H1 (cell line): ENCODE measurements around the gene EDA. TPM values are rescaled to one million over a fixed set of nuclear protein-coding genes. Genes with fewer than 3 reads are reported as not detected.

Experiments
- CTCF ChIA-PET: fragments of 300-600 bp; sonication (Branson Sonifier 250); formaldehyde crosslinking; loops from one replicate; lab custom pipeline; 2021; ENCODE audit not compliant: partially characterized antibody; lab: Charles Lee
- POLR2A ChIA-PET: fragments of 300-600 bp; sonication (Branson Sonifier 250); formaldehyde crosslinking; loops from one replicate; lab custom pipeline; 2021; ENCODE audit warnings: inconsistent platforms; ENCODE audit not compliant: partially characterized antibody; lab: Charles Lee
- DNase-seq, 2 experiments: peaks; one replicate each; pipeline versions ENCODE4 v3.0.0 to v3.0.0-alpha.2; 2010 to 2022; ENCODE audit warnings: low spot score in 2 of 2, low read depth in 1 of 2, mixed read lengths in 1 of 2
- FAIRE-seq: peaks from 2 replicates; lab custom pipeline; 2011; peaks lifted over from hg19 to GRCh38; lab: Jason Lieb, UNC
- H2AFZ ChIP-seq: 2 replicates; pipeline ENCODE4 v1.8.1; 2012; ENCODE audit warnings: low read length, inconsistent platforms
- H2AK5ac ChIP-seq: 2 replicates; pipeline ENCODE4 v1.6.1; 2013; ENCODE audit warnings: low read depth, low read length
- H2BK120ac ChIP-seq: replicated peaks from 2 replicates; pipeline ENCODE3; 2013; ENCODE audit warnings: low read depth, low read length, inconsistent platforms
- H2BK12ac ChIP-seq: 2 replicates; pipeline ENCODE4 v1.6.1; 2013; ENCODE audit warnings: low read depth, low read length
- H2BK15ac ChIP-seq: 2 replicates; pipeline ENCODE4 v1.6.1; 2013; ENCODE audit warnings: low read length
- H2BK20ac ChIP-seq: 2 replicates; pipeline ENCODE4 v1.6.1; 2013; ENCODE audit warnings: low read length
- H2BK5ac ChIP-seq: 2 replicates; pipeline ENCODE4 v1.6.1; 2013; ENCODE audit warnings: low read depth, low read length
- H3K14ac ChIP-seq: 2 replicates; pipeline ENCODE4 v1.6.1; 2013; ENCODE audit warnings: inconsistent platforms; ENCODE audit not compliant: insufficient read length
- H3K18ac ChIP-seq: 2 replicates; pipeline ENCODE4 v1.6.1; 2013; ENCODE audit warnings: low read length; ENCODE audit errors: extremely low read depth
- H3K23ac ChIP-seq: 2 replicates; pipeline ENCODE4 v1.6.1; 2013; ENCODE audit warnings: inconsistent platforms; ENCODE audit not compliant: insufficient read length
- H3K23me2 ChIP-seq: 2 replicates; pipeline ENCODE4 v1.6.1; 2013; ENCODE audit warnings: low read depth, low read length
- H3K27ac ChIP-seq: 2 replicates; pipeline ENCODE4 v1.6.1; 2011; ENCODE audit warnings: low read depth, low read length, inconsistent platforms
- H3K27me3 ChIP-seq, 4 experiments: replicated peaks in 1 of 4; 1 replicate in 1 of 4; 2 replicates in 3 of 4; pipeline versions ENCODE4 v1.6.1 to v1.8.1; 2011 to 2013; ENCODE audit warnings: low read length in 3 of 4, mild to moderate bottlenecking in 3 of 4, inconsistent platforms in 2 of 4, mixed read lengths in 2 of 4, moderate library complexity in 1 of 4; ENCODE audit not compliant: control insufficient read depth in 3 of 4, insufficient read depth in 3 of 4; ENCODE audit errors: extremely low read depth in 1 of 4
- H3K36me3 ChIP-seq, 4 experiments: 2 replicates each; pipeline versions ENCODE4 v1.6.1 to v1.8.1; 2011 to 2013; ENCODE audit warnings: mild to moderate bottlenecking in 4 of 4, low read length in 3 of 4, moderate library complexity in 2 of 4, control low read depth in 1 of 4, inconsistent platforms in 1 of 4; ENCODE audit not compliant: insufficient read depth in 4 of 4, control insufficient read depth in 2 of 4
- H3K4ac ChIP-seq: replicated peaks from 2 replicates; pipeline ENCODE3; 2013; ENCODE audit warnings: low read length, low read depth, mixed read lengths, inconsistent platforms; ENCODE audit not compliant: insufficient read length
- H3K4me1 ChIP-seq, 4 experiments: replicated peaks in 1 of 4; 1 replicate in 1 of 4; 2 replicates in 3 of 4; pipeline versions ENCODE4 v1.6.1 to v1.8.1; 2011 to 2013; ENCODE audit warnings: low read length in 3 of 4, inconsistent platforms in 2 of 4, mixed read lengths in 1 of 4; ENCODE audit not compliant: insufficient read depth in 4 of 4, control insufficient read depth in 3 of 4
- H3K4me2 ChIP-seq, 2 experiments: 2 replicates each; pipeline versions ENCODE4 v1.6.1 to v1.8.1; 2011 to 2013; ENCODE audit warnings: low read depth in 2 of 2, low read length in 2 of 2, control low read depth in 1 of 2, inconsistent platforms in 1 of 2, mild to moderate bottlenecking in 1 of 2; ENCODE audit not compliant: insufficient read depth in 1 of 2
- H3K4me3 ChIP-seq, 4 experiments: fragments of 200-600, 300-600 bp in 1 of 4; sonication (generic), shearing (Covaris generic), sonication (Bioruptor Twin) in 1 of 4; 2 replicates each; pipeline versions ENCODE4 v1.5.1 to v1.8.1; 2011 to 2016; ENCODE audit warnings: low read length in 4 of 4, low read depth in 3 of 4, control low read depth in 2 of 4, inconsistent platforms in 2 of 4, mild to moderate bottlenecking in 2 of 4, mixed read lengths in 1 of 4, moderate library complexity in 1 of 4; ENCODE audit not compliant: insufficient read depth in 2 of 4; ENCODE audit errors: extremely low read depth in 1 of 4
- H3K56ac ChIP-seq: replicated peaks from 2 replicates; pipeline ENCODE3; 2013; ENCODE audit warnings: low read depth, mild to moderate bottlenecking, mixed read lengths, low read length, inconsistent platforms; ENCODE audit not compliant: insufficient read length
- H3K79me1 ChIP-seq: 2 replicates; pipeline ENCODE4 v1.6.1; 2013; ENCODE audit warnings: low read depth, low read length, control low read depth
- H3K79me2 ChIP-seq, 2 experiments: 2 replicates each; pipeline versions ENCODE4 v1.6.1 to v1.8.1; 2012 to 2013; ENCODE audit warnings: low read length in 2 of 2, mild to moderate bottlenecking in 2 of 2, inconsistent platforms in 1 of 2; ENCODE audit not compliant: insufficient read depth in 2 of 2, control insufficient read depth in 1 of 2
- H3K9ac ChIP-seq, 4 experiments: replicated peaks in 1 of 4; 1 replicate in 1 of 4; 2 replicates in 3 of 4; pipeline versions ENCODE4 v1.6.1 to v1.8.1; 2011 to 2013; ENCODE audit warnings: low read depth in 3 of 4, low read length in 3 of 4, control low read depth in 2 of 4, mild to moderate bottlenecking in 2 of 4, moderate library complexity in 2 of 4, inconsistent platforms in 1 of 4; ENCODE audit errors: extremely low read depth in 1 of 4
- H3K9me3 ChIP-seq, 2 experiments: 2 replicates each; pipeline versions ENCODE4 v1.6.1 to v1.8.1; 2012 to 2013; ENCODE audit warnings: mild to moderate bottlenecking in 2 of 2, moderate library complexity in 2 of 2, control low read depth in 1 of 2, inconsistent platforms in 1 of 2, low read depth in 1 of 2, low read length in 1 of 2, mixed read lengths in 1 of 2; ENCODE audit not compliant: insufficient read depth in 2 of 2
- H4K20me1 ChIP-seq, 2 experiments: replicated peaks in 1 of 2; 2 replicates each; pipeline versions ENCODE3 to v1.8.1; 2011 to 2013; ENCODE audit warnings: inconsistent platforms in 2 of 2, low read length in 2 of 2, mild to moderate bottlenecking in 1 of 2; ENCODE audit not compliant: insufficient read depth in 2 of 2, control insufficient read depth in 1 of 2
- H4K5ac ChIP-seq: 2 replicates; pipeline ENCODE4 v1.6.1; 2013; ENCODE audit warnings: low read length, low read depth, mixed read lengths, inconsistent platforms; ENCODE audit not compliant: insufficient read length
- H4K8ac ChIP-seq: 2 replicates; pipeline ENCODE4 v1.8.0; 2013; ENCODE audit warnings: mild to moderate bottlenecking, moderate library complexity, low read length, inconsistent platforms; ENCODE audit not compliant: insufficient read depth; ENCODE audit errors: extremely low read depth
- H4K91ac ChIP-seq: replicated peaks from 2 replicates; pipeline ENCODE3; 2013; ENCODE audit warnings: low read length, mixed read lengths, inconsistent platforms; ENCODE audit not compliant: insufficient read length
- CREB1 ChIP-seq: IDR thresholded peaks from 2 replicates; pipeline ENCODE4 v1.6.1; 2012; ENCODE audit warnings: inconsistent platforms
- KDM5A ChIP-seq: fragments of 200-600 bp; IDR thresholded peaks from 2 replicates; pipeline ENCODE4 v1.7.1; 2012; ENCODE audit warnings: mild to moderate bottlenecking, low read length, inconsistent platforms, mixed read lengths
- NANOG ChIP-seq: IDR thresholded peaks from 2 replicates; pipeline ENCODE4 v1.6.1; 2011; ENCODE audit warnings: low read length, low read depth, mild to moderate bottlenecking, inconsistent platforms; ENCODE audit not compliant: insufficient read depth, poor library complexity, severe bottlenecking
- SIX5 ChIP-seq: IDR thresholded peaks from 2 replicates; pipeline ENCODE4 v1.6.1; 2011; ENCODE audit warnings: mild to moderate bottlenecking, low read depth, low read length
- polyA plus RNA-seq, 7 experiments: library from polyadenylated mRNA; depleted of rRNA in 3 of 7; stranded (reverse) in 5 of 7; unstranded in 2 of 7; fragments of >200 nt in 5 of 7; fragments of 200-250 nt in 2 of 7; gene quantifications; 1 replicate in 5 of 7; 2 replicates in 1 of 7; 4 replicates in 1 of 7; pipeline versions ENCODE4 v1.2.1 to v1.2.3, GENCODE V29; 2011 to 2013; ENCODE audit warnings: missing spikeins in 2 of 7, mixed read lengths in 2 of 7
- total RNA-seq: library from RNA; stranded (reverse); fragmentation: NEBNext Ultra II Directional; extraction: Animal tissue kit (Norgen Biotek cat#: 25700); gene quantifications from 2 replicates; pipeline ENCODE4 v1.2.1, GENCODE V29; 2021

EDA gene
- total and polyA plus RNA-seq, 2 of the 8 experiments (the other 6 are each of a cell fraction or from before 2014, with no cell fraction given), result 7.5 to 10.5 TPM

- Histone ChIP-seq H3K14ac (no peak overlapping the region), H3K9me3 (no peaks in the 10 kb centered on the region), H3K4me3 (no peak overlapping the region), H3K23ac (no peak overlapping the region), H3K27me3 (no peaks in the 10 kb centered on the region), H3K4me1 (peaks cover 0 to 5% (median 2%) of the 10 kb centered on the region in 4 experiments; a peak in 3 of 7 replicates), H4K5ac (no peak overlapping the region), H2BK120ac (no peak overlapping the region), H3K79me2 (no peaks in the 10 kb centered on the region), H2BK12ac (no peak overlapping the region), H3K36me3 (no peaks in the 10 kb centered on the region), H2BK20ac (no peak overlapping the region), H2BK5ac (no peak overlapping the region), H3K4me2 (no peak overlapping the region), H3K27ac (no peak overlapping the region), H2AFZ (no peak overlapping the region), H3K79me1 (no peaks in the 10 kb centered on the region), H4K91ac (no peak overlapping the region), H4K8ac (no peak overlapping the region), H3K18ac (no peak overlapping the region), H3K56ac (no peak overlapping the region), H3K4ac (no peak overlapping the region), H3K23me2 (no peaks in the 10 kb centered on the region), H4K20me1 (no peaks in the 10 kb centered on the region), H2AK5ac (no peak overlapping the region), H2BK15ac (no peak overlapping the region), H3K9ac (no peak overlapping the region)
- FAIRE-seq (no peak), DNase-seq (no peak)
- ChIA-PET POLR2A (no interaction called here), CTCF (no interaction called here)
- TF ChIP-seq SIX5 (no peak), KDM5A (no peak), CREB1 (no peak), NANOG (no peak)
These were observed 393.1 kb downstream of the EDA start for GRCh38 chrX:70009049-70009448.
